ENCODE measurements around the gene ARAP3.
A peak's percentile ranks its signal among the peaks of the same experiment; 100 is the strongest.

DNA sequence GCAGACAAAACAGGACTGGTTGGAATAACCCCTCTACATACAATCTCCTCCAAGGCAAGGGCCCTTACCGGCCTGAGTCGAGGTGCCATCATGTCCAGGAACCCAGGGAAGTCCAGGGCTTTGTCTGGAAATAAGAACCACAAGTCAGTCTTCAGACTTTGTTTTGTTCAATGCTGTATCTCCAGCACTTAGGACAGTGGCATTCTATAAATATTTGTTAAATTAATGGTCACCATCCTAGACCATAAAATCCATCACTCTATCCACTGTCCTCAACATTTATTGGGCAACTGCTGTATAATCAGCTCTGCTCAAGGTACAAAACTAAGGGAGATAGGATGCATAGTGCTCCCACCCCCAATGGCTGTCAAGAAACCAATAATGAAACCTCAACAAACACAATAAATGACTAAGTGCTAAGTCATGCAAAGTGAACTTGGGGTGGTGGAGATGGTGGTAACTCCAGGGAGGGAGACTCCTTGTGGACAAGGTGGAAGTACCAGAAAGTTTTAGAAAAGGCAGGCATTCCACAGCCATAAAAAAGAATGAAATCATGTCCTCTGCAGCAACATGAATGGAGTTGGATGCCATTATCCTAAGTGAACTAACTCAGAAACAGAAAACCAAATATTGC, 40.3 kb downstream of the ARAP3 start:
- TF ChIP-seq, protein P1, sequence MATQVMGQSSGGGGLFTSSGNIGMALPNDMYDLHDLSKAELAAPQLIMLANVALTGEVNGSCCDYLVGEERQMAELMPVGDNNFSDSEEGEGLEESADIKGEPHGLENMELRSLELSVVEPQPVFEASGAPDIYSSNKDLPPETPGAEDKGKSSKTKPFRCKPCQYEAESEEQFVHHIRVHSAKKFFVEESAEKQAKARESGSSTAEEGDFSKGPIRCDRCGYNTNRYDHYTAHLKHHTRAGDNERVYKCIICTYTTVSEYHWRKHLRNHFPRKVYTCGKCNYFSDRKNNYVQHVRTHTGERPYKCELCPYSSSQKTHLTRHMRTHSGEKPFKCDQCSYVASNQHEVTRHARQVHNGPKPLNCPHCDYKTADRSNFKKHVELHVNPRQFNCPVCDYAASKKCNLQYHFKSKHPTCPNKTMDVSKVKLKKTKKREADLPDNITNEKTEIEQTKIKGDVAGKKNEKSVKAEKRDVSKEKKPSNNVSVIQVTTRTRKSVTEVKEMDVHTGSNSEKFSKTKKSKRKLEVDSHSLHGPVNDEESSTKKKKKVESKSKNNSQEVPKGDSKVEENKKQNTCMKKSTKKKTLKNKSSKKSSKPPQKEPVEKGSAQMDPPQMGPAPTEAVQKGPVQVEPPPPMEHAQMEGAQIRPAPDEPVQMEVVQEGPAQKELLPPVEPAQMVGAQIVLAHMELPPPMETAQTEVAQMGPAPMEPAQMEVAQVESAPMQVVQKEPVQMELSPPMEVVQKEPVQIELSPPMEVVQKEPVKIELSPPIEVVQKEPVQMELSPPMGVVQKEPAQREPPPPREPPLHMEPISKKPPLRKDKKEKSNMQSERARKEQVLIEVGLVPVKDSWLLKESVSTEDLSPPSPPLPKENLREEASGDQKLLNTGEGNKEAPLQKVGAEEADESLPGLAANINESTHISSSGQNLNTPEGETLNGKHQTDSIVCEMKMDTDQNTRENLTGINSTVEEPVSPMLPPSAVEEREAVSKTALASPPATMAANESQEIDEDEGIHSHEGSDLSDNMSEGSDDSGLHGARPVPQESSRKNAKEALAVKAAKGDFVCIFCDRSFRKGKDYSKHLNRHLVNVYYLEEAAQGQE (IDR thresholded peaks at IDR 0.05; ENCODE audit: low read depth) = peak; percentile 57; the same call in 1 of the 2 replicates
- TF ChIP-seq EGR1 (IDR thresholded peaks at IDR 0.05) (no peak), CREB1 (IDR thresholded peaks at IDR 0.05; ENCODE audit: low read depth) (no peak), EP300 (IDR thresholded peaks at IDR 0.05; ENCODE audit: borderline replicate concordance) (no peak), TCF12 (IDR thresholded peaks at IDR 0.05; ENCODE audit: low read depth) (no peak), YY1 (IDR thresholded peaks at IDR 0.05; ENCODE audit: low read depth) (no peak)
- TF ChIP-seq, protein P2, sequence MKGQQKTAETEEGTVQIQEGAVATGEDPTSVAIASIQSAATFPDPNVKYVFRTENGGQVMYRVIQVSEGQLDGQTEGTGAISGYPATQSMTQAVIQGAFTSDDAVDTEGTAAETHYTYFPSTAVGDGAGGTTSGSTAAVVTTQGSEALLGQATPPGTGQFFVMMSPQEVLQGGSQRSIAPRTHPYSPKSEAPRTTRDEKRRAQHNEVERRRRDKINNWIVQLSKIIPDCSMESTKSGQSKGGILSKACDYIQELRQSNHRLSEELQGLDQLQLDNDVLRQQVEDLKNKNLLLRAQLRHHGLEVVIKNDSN (IDR thresholded peaks at IDR 0.05) = no peak
- TF ChIP-seq, protein P3, sequence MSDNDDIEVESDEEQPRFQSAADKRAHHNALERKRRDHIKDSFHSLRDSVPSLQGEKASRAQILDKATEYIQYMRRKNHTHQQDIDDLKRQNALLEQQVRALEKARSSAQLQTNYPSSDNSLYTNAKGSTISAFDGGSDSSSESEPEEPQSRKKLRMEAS (IDR thresholded peaks at IDR 0.05) = no peak
